ENCODE results near the gene PRSS1.
A peak's percentile ranks its signal among the peaks of the same experiment; 100 is the strongest.
"Not testable (repeated sequence)": the region's sequence is repeated elsewhere in the genome, so short reads cannot be mapped to it uniquely, and the experiment has no call there.

PRSS1 gene

GRCh38 chr7:142774826-142775225 lies 25.6 kb downstream of the PRSS1 start:
- no peak for DNase-seq

GRCh38 chr7:142775351-142776115 lies 26.3 kb downstream of the PRSS1 start:
- DNase-seq = not testable (repeated sequence)

GRCh38 chr7:142776206-142776844 lies 27.1 kb downstream of the PRSS1 start:
- DNase-seq = no peak

- DNase-seq = not testable (repeated sequence)
These were observed 27.6 kb downstream of the PRSS1 start for GRCh38 chr7:142776845-142777225.

- no peak for DNase-seq
These were observed 28.0 kb downstream of the PRSS1 start for GRCh38 chr7:142777318-142777717.

GRCh38 chr7:142782922-142783900 lies 33.9 kb downstream of the PRSS1 start:
- DNase-seq = peak; percentile 97

GRCh38 chr7:142784096-142784495 lies 34.8 kb downstream of the PRSS1 start:
- no peak for DNase-seq

GRCh38 chr7:142784716-142785115 lies 35.4 kb downstream of the PRSS1 start:
- DNase-seq = no peak

- DNase-seq = no peak
These were observed 36.6 kb downstream of the PRSS1 start for GRCh38 chr7:142785841-142786250.

GRCh38 chr7:142787034-142787768 lies 37.9 kb downstream of the PRSS1 start:
- DNase-seq = no peak

GRCh38 chr7:142787783-142788182 lies 38.5 kb downstream of the PRSS1 start:
- DNase-seq = no peak

GRCh38 chr7:142788303-142789289 lies 39.3 kb downstream of the PRSS1 start:
- DNase-seq = no peak

GRCh38 chr7:142789441-142789840 lies 40.2 kb downstream of the PRSS1 start:
- no peak for DNase-seq

GRCh38 chr7:142790056-142790455 lies 40.8 kb downstream of the PRSS1 start:
- DNase-seq = no peak

GRCh38 chr7:142790555-142790954 lies 41.3 kb downstream of the PRSS1 start:
- DNase-seq = no peak

- no peak for DNase-seq
These were observed 42.2 kb downstream of the PRSS1 start for GRCh38 chr7:142791502-142791901.

- DNase-seq = no peak
These were observed 42.9 kb downstream of the PRSS1 start for GRCh38 chr7:142792129-142792528.

- DNase-seq = no peak
These were observed 43.3 kb downstream of the PRSS1 start for GRCh38 chr7:142792593-142792992.

GRCh38 chr7:142793156-142793555 lies 43.9 kb downstream of the PRSS1 start:
- no peak for DNase-seq

GRCh38 chr7:142795339-142795863 lies 46.1 kb downstream of the PRSS1 start:
- DNase-seq = no peak

- no peak for DNase-seq
These were observed 46.8 kb downstream of the PRSS1 start for GRCh38 chr7:142796001-142796500.
